Heart left ventricle (tissue), 13 donors: ENCODE measurements around the gene TBX20.
A peak's percentile ranks its signal among the peaks of the same experiment; 100 is the strongest.

Experiments used
- CTCF ChIP-seq, 12 donors: fragments of 200-600 bp; sonication (generic) in 4 of 12; IDR thresholded peaks; one replicate each; pipeline versions ENCODE4 v1.5.0 to v1.8.0; 2018 to 2022; ENCODE audit warnings: antibody characterized with exemption in 12 of 12, mild to moderate bottlenecking in 5 of 12
- POLR2A ChIP-seq, 2 donors: fragments of 450-650 bp; IDR thresholded peaks; one replicate each; pipeline ENCODE4 v1.6.1; 2017; ENCODE audit warnings: antibody characterized with exemption in 2 of 2, mild to moderate bottlenecking in 2 of 2, moderate library complexity in 2 of 2
- donor health status: ischemic (EF 13 %, LVEDD 7.1; RV severe dilation, severe dysfunction).
- donor health status: DM: no; HTN: yes; CAD: no.
- donor health status: DM: no; HTN: no; CAD: no.
- donor health status: ischemic (EF 25% LVEDD 6.9; RV normal size, moderate dysfunction).
- donor health status: ischemic (EF 25% LVEDD 5.7; RV mildly dilated, moderate dysfunction).
- donor health status: ischemic (EF 35%, LVEDD 5.7; RV mildly dilated, moderate dysfunction).
- donor health status: nonischemic (EF 11% LVEDD 7.7; RV severe dilation, severe dysfunction).
- donor health status: DM: yes; HTN: yes; CAD: no.
- donor health status: PGD.
- donor health status: ischemic (EF 29% LVEDD 5.4; RV normal size, mild dysfunction).
- donor health status: nonischemic (EF 23%, LVEDD 6.1; RV moderate dilation, normal function).

DNA sequence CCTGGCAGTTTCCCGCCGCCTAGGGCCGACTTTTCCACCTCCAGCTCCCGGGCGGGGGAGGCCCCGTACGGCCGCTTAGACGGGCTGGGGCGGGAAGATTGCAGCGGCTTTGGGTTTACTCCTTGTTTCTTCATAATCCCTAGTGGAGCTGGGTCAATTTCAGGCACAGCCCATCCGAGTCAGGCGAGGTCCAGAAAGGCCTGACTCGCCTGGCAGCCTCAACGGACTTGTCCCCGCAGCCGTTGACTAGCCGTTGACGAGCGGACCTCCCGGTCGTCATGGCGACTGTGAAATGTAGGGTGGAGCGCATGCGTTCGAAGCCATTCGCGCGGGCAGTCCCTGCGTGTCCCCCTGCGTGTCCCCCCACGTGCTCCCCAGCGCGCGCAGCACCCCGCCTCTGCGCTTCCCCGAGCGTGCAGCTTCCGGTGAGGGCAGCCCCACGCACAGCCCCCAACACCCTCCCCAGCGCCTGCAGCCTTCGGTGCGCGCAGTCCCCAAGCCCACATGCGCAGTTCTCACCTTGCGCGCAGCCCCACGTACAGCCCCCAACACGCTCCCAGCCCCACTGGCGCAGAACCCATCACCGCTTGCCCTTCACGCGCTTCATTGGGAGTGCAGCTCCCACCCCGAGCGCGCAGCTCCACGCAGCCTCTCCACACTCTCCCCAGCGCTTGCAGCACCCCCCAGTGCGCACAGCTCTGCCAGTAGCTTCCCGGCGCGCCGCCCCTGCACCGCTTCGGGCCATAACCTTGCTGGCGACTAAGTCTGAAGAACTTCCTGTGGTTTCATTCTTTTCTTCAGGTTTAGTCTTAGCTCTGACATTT is 67.8 kb downstream of the TBX20 start:
- peak in 1 of 12 donors; percentile 32 for TF ChIP-seq CTCF (IDR thresholded peaks at IDR 0.05)
- TF ChIP-seq POLR2A (IDR thresholded peaks at IDR 0.05), result no peak
